Glutamatergic neuron (in vitro differentiated cells): ENCODE data around the gene ACP4. TPM values are rescaled to one million over a fixed set of nuclear protein-coding genes. Genes with fewer than 3 reads are reported as not detected.

Source experiments
- DNase-seq: peaks from one replicate; pipeline ENCODE4 v3.0.0; 2022
- H3K27ac Mint-ChIP-seq: one replicate; pipeline ENCODE4 v1.8.0; 2020; ENCODE audit warnings: mild to moderate bottlenecking, mixed read lengths, inconsistent platforms; ENCODE audit not compliant: unreplicated experiment
- H3K27me3 Mint-ChIP-seq: one replicate; pipeline ENCODE4 v1.8.0; 2020; ENCODE audit warnings: mild to moderate bottlenecking, moderate library complexity, mixed read lengths, inconsistent platforms; ENCODE audit not compliant: unreplicated experiment
- H3K36me3 Mint-ChIP-seq: one replicate; pipeline ENCODE4 v1.8.0; 2020; ENCODE audit warnings: mild to moderate bottlenecking, mixed read lengths, inconsistent platforms; ENCODE audit not compliant: unreplicated experiment
- H3K4me1 Mint-ChIP-seq: one replicate; pipeline ENCODE4 v1.8.0; 2020; ENCODE audit warnings: mild to moderate bottlenecking, low read depth, mixed read lengths, inconsistent platforms; ENCODE audit not compliant: unreplicated experiment
- H3K4me3 Mint-ChIP-seq: one replicate; pipeline ENCODE4 v1.8.0; 2020; ENCODE audit warnings: mild to moderate bottlenecking, mixed read lengths, inconsistent platforms; ENCODE audit not compliant: unreplicated experiment
- H3K9me3 Mint-ChIP-seq: one replicate; pipeline ENCODE4 v1.8.0; 2020; ENCODE audit warnings: mild to moderate bottlenecking, moderate library complexity, mixed read lengths, inconsistent platforms; ENCODE audit not compliant: unreplicated experiment
- total RNA-seq: library from RNA; stranded (reverse); fragmentation: NEBNext Ultra II Directional; extraction: Animal tissue kit (Norgen Biotek cat#: 25700); gene quantifications from one replicate; pipeline ENCODE4 v1.2.1, GENCODE V29; 2021; ENCODE audit not compliant: unreplicated experiment
- TF ChIP-seq, protein P1 (sequence below): fragments of 200-600 bp; sonication (generic); IDR thresholded peaks from one replicate; pipeline ENCODE4 v1.5.0; 2021; ENCODE audit not compliant: partially characterized antibody, unreplicated experiment

The ACP4 gene
- total RNA-seq, 1 donor from 2014 or later = not detected

DNA sequence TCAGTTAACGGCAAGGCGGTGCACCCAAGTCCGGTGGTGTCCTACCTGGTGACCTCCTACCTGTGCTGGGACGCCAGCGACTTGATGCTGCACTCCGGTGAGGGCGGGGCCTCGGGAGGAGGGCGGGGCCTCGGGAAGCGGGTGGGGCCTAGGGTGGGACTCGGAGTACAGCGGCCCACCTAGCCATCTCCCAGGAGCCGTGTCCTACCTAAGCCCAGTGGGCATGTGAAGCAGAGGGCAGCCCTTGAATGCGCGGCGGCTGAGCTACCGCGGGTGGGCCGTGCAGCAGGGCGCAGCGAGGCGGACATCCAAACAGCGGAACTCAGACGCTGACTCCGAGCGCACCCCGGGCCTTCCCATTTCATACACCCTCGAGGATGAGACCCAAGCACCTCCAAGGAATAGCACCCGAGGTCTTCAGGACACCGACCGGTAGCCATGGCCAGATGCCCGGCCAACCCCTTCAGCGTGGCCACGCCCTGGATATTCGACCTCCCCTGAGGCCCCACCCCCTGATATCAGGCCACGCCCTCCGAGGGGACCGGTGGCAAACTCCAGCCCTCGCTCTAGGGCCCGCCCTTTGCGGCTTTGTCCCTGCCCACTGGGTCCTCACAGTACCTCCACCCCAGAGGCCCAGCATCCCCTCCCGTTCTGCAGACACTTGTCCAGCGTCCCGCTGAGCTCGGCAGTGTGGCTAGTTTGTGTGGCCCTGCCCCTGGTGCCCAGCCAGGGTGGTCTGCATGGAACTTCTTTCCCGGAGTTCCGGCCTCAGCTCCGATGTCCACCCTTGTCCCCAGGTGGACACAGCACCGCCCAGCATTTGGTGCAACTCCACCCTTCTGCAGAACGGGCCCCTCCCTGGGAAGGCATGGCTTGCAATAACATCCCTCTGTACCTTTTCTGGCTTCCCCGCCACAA, 28.0 kb downstream of the ACP4 start:
- H3K27me3 Mint-ChIP-seq = peaks cover 22% of the 10 kb centered on the region
- H3K4me1 Mint-ChIP-seq = peaks cover 9% of the 10 kb centered on the region
- peak; percentile 80 for DNase-seq
- peaks cover 10% of the 10 kb centered on the region for H3K9me3 Mint-ChIP-seq
- H3K27ac Mint-ChIP-seq = peak overlapping the region; percentile 48
- H3K36me3 Mint-ChIP-seq = peaks cover 9% of the 10 kb centered on the region
- TF ChIP-seq, protein P1, sequence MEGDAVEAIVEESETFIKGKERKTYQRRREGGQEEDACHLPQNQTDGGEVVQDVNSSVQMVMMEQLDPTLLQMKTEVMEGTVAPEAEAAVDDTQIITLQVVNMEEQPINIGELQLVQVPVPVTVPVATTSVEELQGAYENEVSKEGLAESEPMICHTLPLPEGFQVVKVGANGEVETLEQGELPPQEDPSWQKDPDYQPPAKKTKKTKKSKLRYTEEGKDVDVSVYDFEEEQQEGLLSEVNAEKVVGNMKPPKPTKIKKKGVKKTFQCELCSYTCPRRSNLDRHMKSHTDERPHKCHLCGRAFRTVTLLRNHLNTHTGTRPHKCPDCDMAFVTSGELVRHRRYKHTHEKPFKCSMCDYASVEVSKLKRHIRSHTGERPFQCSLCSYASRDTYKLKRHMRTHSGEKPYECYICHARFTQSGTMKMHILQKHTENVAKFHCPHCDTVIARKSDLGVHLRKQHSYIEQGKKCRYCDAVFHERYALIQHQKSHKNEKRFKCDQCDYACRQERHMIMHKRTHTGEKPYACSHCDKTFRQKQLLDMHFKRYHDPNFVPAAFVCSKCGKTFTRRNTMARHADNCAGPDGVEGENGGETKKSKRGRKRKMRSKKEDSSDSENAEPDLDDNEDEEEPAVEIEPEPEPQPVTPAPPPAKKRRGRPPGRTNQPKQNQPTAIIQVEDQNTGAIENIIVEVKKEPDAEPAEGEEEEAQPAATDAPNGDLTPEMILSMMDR = no peak
- peak overlapping the region; percentile 71 for H3K4me3 Mint-ChIP-seq

DNA sequence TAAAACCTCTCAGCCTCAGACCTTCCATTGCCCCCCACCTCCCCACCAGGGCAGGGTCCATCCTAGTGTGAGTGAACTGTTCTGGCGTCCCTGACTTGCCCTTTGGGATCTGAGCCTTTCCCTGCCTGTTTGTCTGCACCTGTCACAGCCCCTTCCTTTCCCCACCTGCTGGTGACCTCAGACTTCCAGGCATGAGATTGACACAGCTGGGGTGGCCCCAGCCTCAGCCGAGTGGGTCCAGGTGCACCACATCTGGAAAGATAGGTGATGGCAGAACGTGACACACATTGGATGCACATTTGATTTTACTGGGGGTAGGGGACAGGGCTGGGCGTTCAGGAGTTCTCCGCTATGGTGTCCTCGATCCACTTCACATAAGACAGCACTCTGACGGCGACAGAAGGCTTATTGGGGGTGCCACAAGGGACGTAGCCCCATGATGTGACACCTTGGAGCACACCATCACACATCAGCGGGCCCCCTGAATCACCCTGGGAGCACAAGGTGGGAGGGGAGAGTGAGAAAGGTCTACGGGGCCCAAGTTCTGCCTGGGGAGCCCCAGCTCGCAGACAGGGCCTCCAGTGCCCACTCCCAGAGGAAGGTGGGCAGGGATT, 28.8 kb downstream of the ACP4 start:
- peaks cover 9% of the 10 kb centered on the region for H3K9me3 Mint-ChIP-seq
- H3K4me3 Mint-ChIP-seq = peak overlapping the region; percentile 71
- DNase-seq = no peak
- H3K27me3 Mint-ChIP-seq = peaks cover 22% of the 10 kb centered on the region
- peak overlapping the region; percentile 48 for H3K27ac Mint-ChIP-seq
- TF ChIP-seq, protein P1 = no peak
- H3K36me3 Mint-ChIP-seq = peaks cover 9% of the 10 kb centered on the region
- H3K4me1 Mint-ChIP-seq = peaks cover 9% of the 10 kb centered on the region

DNA sequence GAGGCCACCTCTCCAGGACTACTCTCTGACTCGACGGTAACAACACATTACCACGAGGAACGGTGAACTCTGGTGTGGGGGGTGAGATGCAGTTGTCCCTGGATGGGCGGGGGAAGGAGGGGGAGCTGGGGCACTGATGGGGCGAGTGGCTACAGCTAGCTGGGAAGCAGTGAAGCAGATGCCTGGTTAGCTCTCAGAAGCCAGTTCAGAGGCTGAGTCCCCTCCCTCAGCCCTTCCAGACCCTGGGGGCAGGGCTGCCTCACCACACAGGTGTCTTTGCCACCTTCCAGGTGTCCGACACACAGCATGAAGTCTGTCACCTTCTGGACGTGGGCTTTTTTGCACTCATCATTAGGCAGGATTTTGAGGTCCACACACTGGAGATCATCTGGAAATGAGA, 29.4 kb downstream of the ACP4 start:
- no peak for DNase-seq
- Mint-ChIP-seq H3K4me3 (no peak overlapping the region), H3K27ac (no peak overlapping the region), H3K4me1 (peaks cover 9% of the 10 kb centered on the region), H3K27me3 (peaks cover 19% of the 10 kb centered on the region), H3K36me3 (peaks cover 10% of the 10 kb centered on the region), H3K9me3 (peaks cover 11% of the 10 kb centered on the region)
- TF ChIP-seq, protein P1 = no peak

DNA sequence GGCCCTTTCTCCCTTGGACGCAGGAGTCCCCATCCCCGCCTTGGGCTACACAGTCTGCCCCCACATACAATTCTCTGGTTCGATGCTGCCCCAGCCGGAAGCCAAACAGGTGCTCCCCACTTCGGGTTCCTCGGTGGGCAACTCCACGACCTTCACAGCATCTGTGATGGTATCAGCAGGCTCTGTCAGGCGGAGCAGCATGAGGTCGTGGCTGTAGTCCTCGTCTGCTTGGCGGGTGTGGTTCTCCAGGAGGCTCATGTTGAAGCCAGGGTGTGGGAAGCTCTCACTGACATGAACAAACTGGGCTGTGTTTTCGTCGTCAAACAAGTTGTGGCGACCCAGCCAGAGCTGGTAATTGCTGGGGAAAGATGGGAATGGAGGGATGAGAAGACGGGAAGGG, 29.9 kb downstream of the ACP4 start:
- Mint-ChIP-seq H3K36me3 (peaks cover 9% of the 10 kb centered on the region), H3K4me3 (no peak overlapping the region), H3K9me3 (peaks cover 9% of the 10 kb centered on the region), H3K27me3 (peaks cover 19% of the 10 kb centered on the region), H3K27ac (no peak overlapping the region), H3K4me1 (peaks cover 9% of the 10 kb centered on the region)
- DNase-seq = no peak
- TF ChIP-seq, protein P1 = no peak
